SJSA1 (cell line): ENCODE measurements around the gene PIR. TPM values are rescaled to one million over a fixed set of nuclear protein-coding genes. Genes with fewer than 3 reads are reported as not detected.

Experiments used
- DNase-seq, 2 experiments: peaks; one replicate each; pipeline ENCODE4 v3.0.0-alpha.2; 2015 to 2020; ENCODE audit warnings: low spot score in 2 of 2, low read depth in 1 of 2
- H3K27ac ChIP-seq: fragments of 250-450 bp; sonication (Bioruptor Pico); 2 replicates; pipeline ENCODE4 v1.5.1; 2020; ENCODE audit warnings: mild to moderate bottlenecking, moderate library complexity
- H3K27me3 ChIP-seq: fragments of 250-450 bp; sonication (Bioruptor Pico); replicated peaks from 2 replicates; pipeline ENCODE4 v1.5.1; 2020; ENCODE audit warnings: mild to moderate bottlenecking, moderate library complexity
- H3K36me3 ChIP-seq: fragments of 250-450 bp; sonication (Bioruptor Pico); 2 replicates; pipeline ENCODE4 v1.5.1; 2020; ENCODE audit warnings: mild to moderate bottlenecking
- H3K4me1 ChIP-seq: fragments of 250-450 bp; sonication (Bioruptor Pico); replicated peaks from 2 replicates; pipeline ENCODE4 v1.6.1; 2021; ENCODE audit warnings: mild to moderate bottlenecking
- H3K4me3 ChIP-seq: fragments of 250-450 bp; sonication (Bioruptor Pico); 2 replicates; pipeline ENCODE4 v1.5.1; 2020; ENCODE audit warnings: mild to moderate bottlenecking
- H3K9me3 ChIP-seq: fragments of 250-450 bp; sonication (Bioruptor Pico); replicated peaks from 2 replicates; pipeline ENCODE4 v1.5.1; 2020; ENCODE audit warnings: mild to moderate bottlenecking
- total RNA-seq: library from RNA; depleted of rRNA; stranded (reverse); fragments of >200 nt; shearing (Covaris generic); gene quantifications from 2 replicates; pipeline ENCODE4 v1.2.3, GENCODE V29; 2014

PIR gene
- total RNA-seq, 1 experiment from 2014 or later: 49.0 TPM

GRCh38 chrX:15425024-15425423 is 68.1 kb downstream of the PIR start:
- Histone ChIP-seq H3K36me3 (no peaks in the 10 kb centered on the region), H3K27ac (no peak overlapping the region), H3K27me3 (no peaks in the 10 kb centered on the region), H3K9me3 (no peaks in the 10 kb centered on the region), H3K4me1 (no peaks in the 10 kb centered on the region), H3K4me3 (no peak overlapping the region)
- DNase-seq: no peak

GRCh38 chrX:15418707-15419181 is 74.4 kb downstream of the PIR start:
- Histone ChIP-seq H3K9me3 (no peaks in the 10 kb centered on the region), H3K27me3 (no peaks in the 10 kb centered on the region), H3K4me3 (no peak overlapping the region), H3K27ac (no peak overlapping the region), H3K4me1 (no peaks in the 10 kb centered on the region), H3K36me3 (no peaks in the 10 kb centered on the region)
- no peak for DNase-seq

GRCh38 chrX:15418041-15418706 is 75.0 kb downstream of the PIR start:
- DNase-seq: no peak
- Histone ChIP-seq H3K27me3 (no peaks in the 10 kb centered on the region), H3K4me3 (no peak overlapping the region), H3K4me1 (no peaks in the 10 kb centered on the region), H3K36me3 (no peaks in the 10 kb centered on the region), H3K27ac (no peak overlapping the region), H3K9me3 (no peaks in the 10 kb centered on the region)

- Histone ChIP-seq H3K4me3 (no peak overlapping the region), H3K9me3 (no peaks in the 10 kb centered on the region), H3K36me3 (no peaks in the 10 kb centered on the region), H3K27ac (no peak overlapping the region), H3K4me1 (no peaks in the 10 kb centered on the region), H3K27me3 (no peaks in the 10 kb centered on the region)
- no peak for DNase-seq
Observed at GRCh38 chrX:15416133-15416993, 76.8 kb downstream of the PIR start.

GRCh38 chrX:15413101-15413500 is 80.0 kb downstream of the PIR start:
- no peak overlapping the region for H3K27ac ChIP-seq
- no peaks in the 10 kb centered on the region for H3K9me3 ChIP-seq
- H3K4me3 ChIP-seq: no peak overlapping the region
- H3K4me1 ChIP-seq: no peaks in the 10 kb centered on the region
- no peaks in the 10 kb centered on the region for H3K27me3 ChIP-seq
- H3K36me3 ChIP-seq: no peaks in the 10 kb centered on the region
- DNase-seq: no peak

GRCh38 chrX:15410947-15411346 is 82.2 kb downstream of the PIR start:
- no peaks in the 10 kb centered on the region for H3K4me1 ChIP-seq
- no peaks in the 10 kb centered on the region for H3K9me3 ChIP-seq
- H3K27ac ChIP-seq: no peak overlapping the region
- H3K36me3 ChIP-seq: no peaks in the 10 kb centered on the region
- no peak for DNase-seq
- H3K4me3 ChIP-seq: no peak overlapping the region
- H3K27me3 ChIP-seq: no peaks in the 10 kb centered on the region

GRCh38 chrX:15410430-15410829 is 82.7 kb downstream of the PIR start:
- no peak overlapping the region for H3K27ac ChIP-seq
- no peaks in the 10 kb centered on the region for H3K36me3 ChIP-seq
- H3K27me3 ChIP-seq: no peaks in the 10 kb centered on the region
- no peaks in the 10 kb centered on the region for H3K9me3 ChIP-seq
- no peaks in the 10 kb centered on the region for H3K4me1 ChIP-seq
- H3K4me3 ChIP-seq: no peak overlapping the region
- DNase-seq: no peak

GRCh38 chrX:15405846-15406245 is 87.3 kb downstream of the PIR start:
- H3K4me3 ChIP-seq: no peak overlapping the region
- no peaks in the 10 kb centered on the region for H3K36me3 ChIP-seq
- no peaks in the 10 kb centered on the region for H3K9me3 ChIP-seq
- DNase-seq: no peak
- no peaks in the 10 kb centered on the region for H3K27me3 ChIP-seq
- no peaks in the 10 kb centered on the region for H3K4me1 ChIP-seq
- H3K27ac ChIP-seq: no peak overlapping the region

- Histone ChIP-seq H3K36me3 (no peaks in the 10 kb centered on the region), H3K27ac (no peak overlapping the region), H3K27me3 (no peaks in the 10 kb centered on the region), H3K4me1 (no peaks in the 10 kb centered on the region), H3K9me3 (no peaks in the 10 kb centered on the region), H3K4me3 (no peak overlapping the region)
- DNase-seq: no peak
Observed at GRCh38 chrX:15404401-15405096, 88.6 kb downstream of the PIR start.

GRCh38 chrX:15401378-15401777 is 91.8 kb downstream of the PIR start:
- no peak overlapping the region for H3K27ac ChIP-seq
- no peaks in the 10 kb centered on the region for H3K9me3 ChIP-seq
- no peak for DNase-seq
- H3K27me3 ChIP-seq: no peaks in the 10 kb centered on the region
- no peak overlapping the region for H3K4me3 ChIP-seq
- H3K4me1 ChIP-seq: no peaks in the 10 kb centered on the region
- no peaks in the 10 kb centered on the region for H3K36me3 ChIP-seq

- no peaks in the 10 kb centered on the region for H3K36me3 ChIP-seq
- no peak overlapping the region for H3K27ac ChIP-seq
- H3K4me1 ChIP-seq: no peaks in the 10 kb centered on the region
- DNase-seq: no peak
- no peak overlapping the region for H3K4me3 ChIP-seq
- no peaks in the 10 kb centered on the region for H3K9me3 ChIP-seq
- H3K27me3 ChIP-seq: no peaks in the 10 kb centered on the region
Observed at GRCh38 chrX:15399962-15400391, 93.2 kb downstream of the PIR start.

- no peaks in the 10 kb centered on the region for H3K36me3 ChIP-seq
- H3K27ac ChIP-seq: no peak overlapping the region
- no peak for DNase-seq
- H3K4me3 ChIP-seq: no peak overlapping the region
- no peaks in the 10 kb centered on the region for H3K9me3 ChIP-seq
- no peaks in the 10 kb centered on the region for H3K27me3 ChIP-seq
- H3K4me1 ChIP-seq: no peaks in the 10 kb centered on the region
Observed at GRCh38 chrX:15398874-15399273, 94.3 kb downstream of the PIR start.

GRCh38 chrX:15395789-15396188 is 97.3 kb downstream of the PIR start:
- H3K27me3 ChIP-seq: no peaks in the 10 kb centered on the region
- no peaks in the 10 kb centered on the region for H3K36me3 ChIP-seq
- no peak overlapping the region for H3K4me3 ChIP-seq
- H3K27ac ChIP-seq: no peak overlapping the region
- no peak for DNase-seq
- H3K4me1 ChIP-seq: no peaks in the 10 kb centered on the region
- no peaks in the 10 kb centered on the region for H3K9me3 ChIP-seq

GRCh38 chrX:15391850-15392249 is 101.3 kb downstream of the PIR start:
- no peak overlapping the region for H3K27ac ChIP-seq
- DNase-seq: no peak
- H3K4me1 ChIP-seq: no peaks in the 10 kb centered on the region
- H3K36me3 ChIP-seq: no peaks in the 10 kb centered on the region
- no peaks in the 10 kb centered on the region for H3K27me3 ChIP-seq
- H3K4me3 ChIP-seq: no peak overlapping the region
- no peaks in the 10 kb centered on the region for H3K9me3 ChIP-seq
